Activated CD8-positive, alpha-beta T cell treated with anti-CD3 and anti-CD28 coated beads for 36 hours (primary cell): ENCODE results near the gene BCKDHB. TPM values are rescaled to one million over a fixed set of nuclear protein-coding genes. Genes with fewer than 3 reads are reported as not detected.

ENCODE experiments used
- ATAC-seq: fragments of 200-7000 bp; cut with Tn5 transposase; one replicate; pipeline ENCODE4 v1.10.0; 2021; ENCODE audit warnings: mild to moderate bottlenecking, moderate library complexity
- CTCF ChIA-PET: fragments of 350-600 bp; sonication (Branson Sonifier 250); formaldehyde crosslinking; loops from one replicate; lab custom pipeline; 2021; ENCODE audit warnings: antibody characterized with exemption; lab: Charles Lee
- POLR2A ChIA-PET: fragments of 350-600 bp; sonication (Branson Sonifier 250); formaldehyde crosslinking; loops from one replicate; lab custom pipeline; 2021; ENCODE audit warnings: antibody characterized with exemption; lab: Charles Lee
- DNase-seq: peaks from one replicate; pipeline ENCODE4 v3.0.0-alpha.2; 2020
- H3K27ac Mint-ChIP-seq: one replicate; pipeline ENCODE4 v1.8.0; 2021; ENCODE audit warnings: mild to moderate bottlenecking, mixed read lengths
- H3K27me3 Mint-ChIP-seq: one replicate; pipeline ENCODE4 v1.8.0; 2021; ENCODE audit warnings: mixed read lengths
- H3K36me3 Mint-ChIP-seq: one replicate; pipeline ENCODE4 v1.8.0; 2021; ENCODE audit warnings: low read depth, mixed read lengths
- H3K4me1 Mint-ChIP-seq: one replicate; pipeline ENCODE4 v1.8.0; 2021; ENCODE audit warnings: low read depth, mixed read lengths
- H3K4me3 Mint-ChIP-seq: one replicate; pipeline ENCODE4 v1.8.0; 2021; ENCODE audit warnings: mild to moderate bottlenecking, moderate library complexity, mixed read lengths
- H3K9me3 Mint-ChIP-seq: one replicate; pipeline ENCODE4 v1.8.0; 2021; ENCODE audit warnings: mixed read lengths
- CTCF ChIP-seq: fragments of 200-600 bp; IDR thresholded peaks from one replicate; pipeline ENCODE4 v1.8.0; 2022; ENCODE audit warnings: antibody characterized with exemption, mild to moderate bottlenecking
- intact Hi-C: fragments of 100-400 bp; cut with micrococcal nuclease; formaldehyde crosslinking; loops from one replicate; pipeline ENCODE4 v1.10.0; 2022
- total RNA-seq, 2 experiments: library from RNA; stranded (reverse); gene quantifications; one replicate each; pipeline ENCODE4 v1.2.3, GENCODE V29; 2021

BCKDHB gene
- total RNA-seq, 2 experiments from 2014 or later: 17.8 to 19.3 TPM

GRCh38 chr6:80182308-80182707 lies 75.8 kb downstream of the BCKDHB start:
- H3K27ac Mint-ChIP-seq: no peak overlapping the region
- CTCF ChIA-PET: no interaction called here
- peaks cover 13% of the 10 kb centered on the region for H3K9me3 Mint-ChIP-seq
- no peaks in the 10 kb centered on the region for H3K27me3 Mint-ChIP-seq
- POLR2A ChIA-PET: no interaction called here
- ATAC-seq (no peak), DNase-seq (no peak)
- TF ChIP-seq CTCF: no peak
- H3K4me1 Mint-ChIP-seq: no peaks in the 10 kb centered on the region
- H3K4me3 Mint-ChIP-seq: no peak overlapping the region
- intact Hi-C loops: no loop called here
- H3K36me3 Mint-ChIP-seq: peaks cover 24% of the 10 kb centered on the region

DNA sequence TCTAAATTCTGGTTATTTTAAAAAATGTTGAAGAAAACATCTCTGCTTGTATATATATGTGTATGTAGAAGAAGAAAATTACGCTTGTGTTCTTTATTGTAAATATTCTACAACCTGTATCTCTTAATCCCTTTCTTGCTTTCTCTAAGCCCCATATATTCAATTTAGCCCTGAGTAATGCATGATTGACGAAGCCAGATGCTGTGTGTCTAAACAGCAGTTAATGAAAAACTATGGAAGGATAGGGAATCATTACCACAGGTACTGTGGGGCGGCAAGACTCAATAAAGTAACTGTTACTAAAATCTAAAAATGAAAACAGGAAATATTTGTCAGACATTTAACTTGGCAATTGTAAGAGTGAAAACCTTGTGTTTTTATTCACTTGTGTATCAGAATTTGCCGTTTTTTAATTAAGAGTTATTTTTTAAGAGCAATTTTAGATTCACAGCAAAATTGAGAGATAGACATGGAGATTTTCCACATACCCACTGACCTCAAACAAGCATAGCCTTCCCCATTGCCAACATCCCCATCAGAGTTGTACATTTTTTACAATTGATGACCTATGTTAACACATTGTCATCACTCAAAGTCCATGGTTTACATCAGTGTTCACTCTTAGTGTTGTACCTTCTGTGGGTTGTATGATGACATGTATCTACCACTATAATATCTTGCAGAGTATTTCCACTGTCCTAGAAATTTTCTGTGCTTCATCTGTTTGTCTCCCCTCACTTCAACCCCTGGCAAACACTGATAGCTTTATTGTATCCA lies 76.7 kb downstream of the BCKDHB start:
- H3K27ac Mint-ChIP-seq: no peak overlapping the region
- H3K36me3 Mint-ChIP-seq: peaks cover 27% of the 10 kb centered on the region

GRCh38 chr6:80185492-80185891 lies 79.0 kb downstream of the BCKDHB start:
- H3K4me3 Mint-ChIP-seq: no peak overlapping the region
- peaks cover 13% of the 10 kb centered on the region for H3K9me3 Mint-ChIP-seq
- DNase-seq: no peak
- no peak for ATAC-seq
- H3K27me3 Mint-ChIP-seq: no peaks in the 10 kb centered on the region
- intact Hi-C loops: no loop called here
- no peak overlapping the region for H3K27ac Mint-ChIP-seq
- ChIA-PET POLR2A (no interaction called here), CTCF (no interaction called here)
- no peak for TF ChIP-seq CTCF
- H3K4me1 Mint-ChIP-seq: no peaks in the 10 kb centered on the region
- peaks cover 27% of the 10 kb centered on the region for H3K36me3 Mint-ChIP-seq

More for the DNA sequence above, 76.7 kb downstream of the BCKDHB start:
- H3K9me3 Mint-ChIP-seq: peaks cover 13% of the 10 kb centered on the region
- H3K4me3 Mint-ChIP-seq: no peak overlapping the region
- TF ChIP-seq CTCF: no peak
- intact Hi-C loops: no loop called here
- ChIA-PET CTCF (no interaction called here), POLR2A (no interaction called here)
- H3K27me3 Mint-ChIP-seq: no peaks in the 10 kb centered on the region
- ATAC-seq (no peak), DNase-seq (no peak)
- H3K4me1 Mint-ChIP-seq: no peaks in the 10 kb centered on the region

- no peak overlapping the region for H3K4me3 Mint-ChIP-seq
- POLR2A ChIA-PET: no interaction called here
- TF ChIP-seq CTCF: no peak
- no peaks in the 10 kb centered on the region for H3K27me3 Mint-ChIP-seq
- DNase-seq (no peak), ATAC-seq (no peak)
- H3K36me3 Mint-ChIP-seq: peaks cover 27% of the 10 kb centered on the region
- H3K27ac Mint-ChIP-seq: no peak overlapping the region
- intact Hi-C loops: no loop called here
- H3K4me1 Mint-ChIP-seq: no peaks in the 10 kb centered on the region
- CTCF ChIA-PET: interaction anchor here (1.7 kb wide), 1 partner anchor 92 kb away, joined by 3 read pairs; no protein-coding TSS in a partner anchor
- peaks cover 13% of the 10 kb centered on the region for H3K9me3 Mint-ChIP-seq
These were observed 79.6 kb downstream of the BCKDHB start for GRCh38 chr6:80186082-80186481.

- POLR2A ChIA-PET: no interaction called here
- H3K4me3 Mint-ChIP-seq: no peak overlapping the region
- CTCF ChIA-PET: no interaction called here
- intact Hi-C loops: no loop called here
- H3K4me1 Mint-ChIP-seq: no peaks in the 10 kb centered on the region
- no peaks in the 10 kb centered on the region for H3K27me3 Mint-ChIP-seq
- no peak overlapping the region for H3K27ac Mint-ChIP-seq
- no peaks in the 10 kb centered on the region for H3K9me3 Mint-ChIP-seq
- DNase-seq: no peak
- no peak for TF ChIP-seq CTCF
- H3K36me3 Mint-ChIP-seq: no peaks in the 10 kb centered on the region
- ATAC-seq: no peak
These were observed 90.4 kb downstream of the BCKDHB start for GRCh38 chr6:80196906-80197305.
